Smooth muscle cell (in vitro differentiated cells): ENCODE measurements around the gene CDKN1C. TPM values are rescaled to one million over a fixed set of nuclear protein-coding genes. Genes with fewer than 3 reads are reported as not detected.

Source experiments
- DNase-seq: peaks from one replicate; lab custom pipeline; 2025; ENCODE audit not compliant: unreplicated experiment; lab: John Stamatoyannopoulos, UW
- H2AFZ ChIP-seq: fragments of 200-600 bp; sonication (generic); 2 replicates; pipeline ENCODE4 v1.6.0; 2016; ENCODE audit warnings: antibody characterized with exemption, low read depth, mild to moderate bottlenecking
- H3F3A ChIP-seq: fragments of 200-600 bp; sonication (generic); 2 replicates; pipeline ENCODE4 v1.6.0; 2017; ENCODE audit warnings: antibody characterized with exemption, low read depth
- H3K27ac ChIP-seq: fragments of 200-600 bp; sonication (generic); 2 replicates; pipeline ENCODE4 v1.5.1; 2016; ENCODE audit warnings: low read depth, mild to moderate bottlenecking
- H3K27me3 ChIP-seq: fragments of 200-600 bp; sonication (generic); 2 replicates; pipeline ENCODE4 v1.6.1; 2016; ENCODE audit warnings: low read depth, mild to moderate bottlenecking
- H3K36me3 ChIP-seq: fragments of 200-600 bp; sonication (generic); 2 replicates; pipeline ENCODE4 v1.5.1; 2016; ENCODE audit warnings: low read depth
- H3K4me1 ChIP-seq: fragments of 200-600 bp; sonication (generic); 2 replicates; pipeline ENCODE4 v1.5.1; 2016; ENCODE audit warnings: low read depth
- H3K4me2 ChIP-seq: fragments of 200-600 bp; sonication (generic); 2 replicates; pipeline ENCODE4 v1.6.0; 2016; ENCODE audit warnings: mild to moderate bottlenecking
- H3K4me3 ChIP-seq: fragments of 200-600 bp; sonication (generic); 2 replicates; pipeline ENCODE4 v1.5.1; 2016; ENCODE audit warnings: mild to moderate bottlenecking
- H3K79me2 ChIP-seq: fragments of 200-600 bp; sonication (generic); 2 replicates; pipeline ENCODE4 v1.6.0; 2016; ENCODE audit warnings: low read depth, mild to moderate bottlenecking
- H3K9ac ChIP-seq: fragments of 200-600 bp; sonication (generic); 2 replicates; pipeline ENCODE4 v1.6.0; 2016; ENCODE audit warnings: low read depth
- H3K9me3 ChIP-seq: fragments of 200-600 bp; sonication (generic); replicated peaks from 2 replicates; pipeline ENCODE4 v1.5.1; 2016; ENCODE audit warnings: low read depth
- H4K20me1 ChIP-seq: fragments of 200-600 bp; sonication (generic); 2 replicates; pipeline ENCODE4 v1.6.0; 2016; ENCODE audit warnings: low read depth
- WGBS: methylation state at CpG from one replicate; pipeline ENCODE4 v1.1.7; 2016; ENCODE audit warnings: low lambda C conversion rate; 5-methylcytosine and 5-hydroxymethylcytosine counted together
- polyA plus RNA-seq: library from polyadenylated mRNA; unstranded; fragments of >200 nt; fragmentation: Nextera tagmentation; extraction: Ambion mirVana; gene quantifications from 2 replicates; pipeline ENCODE4 v1.2.1, GENCODE V29; 2016
- total RNA-seq: library from RNA; depleted of rRNA; stranded (reverse); fragments of >200 nt; gene quantifications from 2 replicates; pipeline ENCODE4 v1.2.3, GENCODE V29; 2014
- TF ChIP-seq, protein P1 (sequence below): fragments of 200-600 bp; sonication (generic); IDR thresholded peaks from 2 replicates; pipeline ENCODE4 v1.5.1; 2017; ENCODE audit warnings: borderline replicate concordance, mild to moderate bottlenecking, antibody characterized with exemption; ENCODE audit not compliant: insufficient read depth, poor library complexity, severe bottlenecking

The CDKN1C gene
- total and polyA plus RNA-seq, 2 experiments from 2014 or later: 171 to 392 TPM

- DNase-seq: peak; percentile 66
- Histone ChIP-seq H3K4me2 (no peak overlapping the region), H3K36me3 (no peaks in the 10 kb centered on the region), H3K27ac (no peak overlapping the region), H3K4me1 (peaks cover 13% of the 10 kb centered on the region), H2AFZ (no peak overlapping the region), H3F3A (peaks cover 20% of the 10 kb centered on the region), H4K20me1 (peaks cover 16% of the 10 kb centered on the region), H3K79me2 (peaks cover 15% of the 10 kb centered on the region), H3K9me3 (no peaks in the 10 kb centered on the region), H3K4me3 (no peak overlapping the region), H3K9ac (no peak overlapping the region), H3K27me3 (no peaks in the 10 kb centered on the region)
- TF ChIP-seq, protein P1, sequence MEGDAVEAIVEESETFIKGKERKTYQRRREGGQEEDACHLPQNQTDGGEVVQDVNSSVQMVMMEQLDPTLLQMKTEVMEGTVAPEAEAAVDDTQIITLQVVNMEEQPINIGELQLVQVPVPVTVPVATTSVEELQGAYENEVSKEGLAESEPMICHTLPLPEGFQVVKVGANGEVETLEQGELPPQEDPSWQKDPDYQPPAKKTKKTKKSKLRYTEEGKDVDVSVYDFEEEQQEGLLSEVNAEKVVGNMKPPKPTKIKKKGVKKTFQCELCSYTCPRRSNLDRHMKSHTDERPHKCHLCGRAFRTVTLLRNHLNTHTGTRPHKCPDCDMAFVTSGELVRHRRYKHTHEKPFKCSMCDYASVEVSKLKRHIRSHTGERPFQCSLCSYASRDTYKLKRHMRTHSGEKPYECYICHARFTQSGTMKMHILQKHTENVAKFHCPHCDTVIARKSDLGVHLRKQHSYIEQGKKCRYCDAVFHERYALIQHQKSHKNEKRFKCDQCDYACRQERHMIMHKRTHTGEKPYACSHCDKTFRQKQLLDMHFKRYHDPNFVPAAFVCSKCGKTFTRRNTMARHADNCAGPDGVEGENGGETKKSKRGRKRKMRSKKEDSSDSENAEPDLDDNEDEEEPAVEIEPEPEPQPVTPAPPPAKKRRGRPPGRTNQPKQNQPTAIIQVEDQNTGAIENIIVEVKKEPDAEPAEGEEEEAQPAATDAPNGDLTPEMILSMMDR: peak; percentile 92
- 37% methylated on average over 23 of the region's 25 CpGs for WGBS
Observed at GRCh38 chr11:2888266-2888968, 2.8 kb upstream of the CDKN1C start.

- 84% methylated on average over 11 of the region's 11 CpGs for WGBS
Observed at GRCh38 chr11:2887515-2888195, 2.1 kb upstream of the CDKN1C start.

GRCh38 chr11:2886936-2887335 is 1.4 kb upstream of the CDKN1C start:
- Histone ChIP-seq H3K4me2 (no peak overlapping the region), H3K4me3 (no peak overlapping the region), H3K27ac (no peak overlapping the region), H3K79me2 (peaks cover 25% of the 10 kb centered on the region), H3K9ac (no peak overlapping the region), H3K9me3 (no peaks in the 10 kb centered on the region), H3K36me3 (no peaks in the 10 kb centered on the region), H4K20me1 (peaks cover 30% of the 10 kb centered on the region), H3F3A (peaks cover 20% of the 10 kb centered on the region), H2AFZ (no peak overlapping the region), H3K4me1 (peaks cover 27% of the 10 kb centered on the region), H3K27me3 (no peaks in the 10 kb centered on the region)
- WGBS: 95% methylated on average over 5 of the region's 5 CpGs
- TF ChIP-seq, protein P1: no peak
- no peak for DNase-seq

More at GRCh38 chr11:2887515-2888195, 2.1 kb upstream of the CDKN1C start:
- no peak overlapping the region for H3K9ac ChIP-seq
- DNase-seq: no peak
- H2AFZ ChIP-seq: no peak overlapping the region
- H3K79me2 ChIP-seq: peaks cover 22% of the 10 kb centered on the region
- H4K20me1 ChIP-seq: peaks cover 23% of the 10 kb centered on the region
- TF ChIP-seq, protein P1: no peak
- H3K27me3 ChIP-seq: no peaks in the 10 kb centered on the region
- no peak overlapping the region for H3K4me2 ChIP-seq
- no peak overlapping the region for H3K4me3 ChIP-seq
- H3K4me1 ChIP-seq: peaks cover 21% of the 10 kb centered on the region
- H3K27ac ChIP-seq: no peak overlapping the region
- H3K9me3 ChIP-seq: no peaks in the 10 kb centered on the region
- H3F3A ChIP-seq: peaks cover 20% of the 10 kb centered on the region
- no peaks in the 10 kb centered on the region for H3K36me3 ChIP-seq
